Neural progenitor cell (in vitro differentiated cells): ENCODE results near the gene ABI3BP.

ENCODE experiments used
- EZH2 ChIP-seq: fragments of 200-600 bp; sonication (generic); IDR thresholded peaks from 2 replicates; pipeline ENCODE4 v1.6.1; 2017; ENCODE audit warnings: antibody characterized with exemption, mild to moderate bottlenecking, moderate library complexity
- TF ChIP-seq, protein P1 (sequence below): fragments of 200-600 bp; sonication (generic); IDR thresholded peaks from 2 replicates; pipeline ENCODE4 v1.5.1; 2017; ENCODE audit warnings: antibody characterized with exemption, mild to moderate bottlenecking

DNA sequence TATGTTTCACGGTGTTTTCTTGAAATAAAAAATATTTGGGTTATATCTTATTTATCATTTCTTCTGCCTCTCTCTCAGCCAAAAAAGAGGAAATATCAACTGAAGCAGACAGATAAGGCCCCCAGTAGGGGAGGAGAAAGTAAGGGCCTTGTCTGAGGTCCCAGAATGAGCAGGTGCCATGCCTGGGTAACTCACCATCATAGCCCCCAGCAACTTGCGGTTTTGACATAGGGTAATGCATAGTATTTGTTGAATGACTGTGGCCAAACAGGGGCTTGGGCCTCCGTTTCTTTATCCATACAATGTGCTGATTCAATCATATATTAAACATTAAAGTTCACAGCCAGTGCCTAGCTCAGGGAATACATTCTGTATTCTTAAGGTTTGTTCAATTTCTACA, 119.6 kb downstream of the ABI3BP start:
- TF ChIP-seq, protein P1, sequence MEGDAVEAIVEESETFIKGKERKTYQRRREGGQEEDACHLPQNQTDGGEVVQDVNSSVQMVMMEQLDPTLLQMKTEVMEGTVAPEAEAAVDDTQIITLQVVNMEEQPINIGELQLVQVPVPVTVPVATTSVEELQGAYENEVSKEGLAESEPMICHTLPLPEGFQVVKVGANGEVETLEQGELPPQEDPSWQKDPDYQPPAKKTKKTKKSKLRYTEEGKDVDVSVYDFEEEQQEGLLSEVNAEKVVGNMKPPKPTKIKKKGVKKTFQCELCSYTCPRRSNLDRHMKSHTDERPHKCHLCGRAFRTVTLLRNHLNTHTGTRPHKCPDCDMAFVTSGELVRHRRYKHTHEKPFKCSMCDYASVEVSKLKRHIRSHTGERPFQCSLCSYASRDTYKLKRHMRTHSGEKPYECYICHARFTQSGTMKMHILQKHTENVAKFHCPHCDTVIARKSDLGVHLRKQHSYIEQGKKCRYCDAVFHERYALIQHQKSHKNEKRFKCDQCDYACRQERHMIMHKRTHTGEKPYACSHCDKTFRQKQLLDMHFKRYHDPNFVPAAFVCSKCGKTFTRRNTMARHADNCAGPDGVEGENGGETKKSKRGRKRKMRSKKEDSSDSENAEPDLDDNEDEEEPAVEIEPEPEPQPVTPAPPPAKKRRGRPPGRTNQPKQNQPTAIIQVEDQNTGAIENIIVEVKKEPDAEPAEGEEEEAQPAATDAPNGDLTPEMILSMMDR = no peak
- TF ChIP-seq EZH2 = no peak
